CD8-positive, alpha-beta memory T cell (primary cell): ENCODE data around the gene ELL3. TPM values are rescaled to one million over a fixed set of nuclear protein-coding genes. Genes with fewer than 3 reads are reported as not detected.
"Not testable (repeated sequence)": the region's sequence is repeated elsewhere in the genome, so short reads cannot be mapped to it uniquely, and the experiment has no call there.

Experiments
- CTCF ChIA-PET: fragments of 350-600 bp; sonication (Branson Sonifier 250); formaldehyde crosslinking; loops from one replicate; lab custom pipeline; 2021; ENCODE audit warnings: antibody characterized with exemption; lab: Charles Lee
- POLR2A ChIA-PET: fragments of 350-600 bp; sonication (Branson Sonifier 250); formaldehyde crosslinking; loops from one replicate; lab custom pipeline; 2021; ENCODE audit warnings: antibody characterized with exemption; lab: Charles Lee
- DNase-seq, 5 donors: peaks; one replicate each; pipeline versions ENCODE4 v3.0.0 to v3.0.0-alpha.2; 2020 to 2022; ENCODE audit warnings: mixed read lengths in 1 of 5
- H3K27ac ChIP-seq: one replicate; pipeline ENCODE4 v1.7.0; 2013; ENCODE audit warnings: low read depth, mild to moderate bottlenecking, low read length, moderate library complexity
- H3K27me3 ChIP-seq: 2 replicates; pipeline ENCODE4 v1.7.0; 2013; ENCODE audit warnings: low read length, mild to moderate bottlenecking; ENCODE audit not compliant: insufficient read depth, poor library complexity, severe bottlenecking
- H3K36me3 ChIP-seq: 2 replicates; pipeline ENCODE4 v1.7.0; 2013; ENCODE audit warnings: mild to moderate bottlenecking, low read length, moderate library complexity; ENCODE audit not compliant: insufficient read depth
- H3K4me1 ChIP-seq: 2 replicates; pipeline ENCODE4 v1.7.0; 2013; ENCODE audit warnings: mild to moderate bottlenecking, low read length, moderate library complexity; ENCODE audit not compliant: insufficient read depth
- H3K4me3 ChIP-seq: 2 replicates; pipeline ENCODE4 v1.7.0; 2013; ENCODE audit warnings: mild to moderate bottlenecking, low read length
- H3K9me3 ChIP-seq: 2 replicates; pipeline ENCODE4 v1.7.0; 2013; ENCODE audit warnings: mild to moderate bottlenecking, low read length
- H3K27ac Mint-ChIP-seq, 8 donors: one replicate each; pipeline ENCODE4 v1.8.0; 2020 to 2021; ENCODE audit warnings: mixed read lengths in 8 of 8, mild to moderate bottlenecking in 6 of 8, inconsistent platforms in 3 of 8, moderate library complexity in 3 of 8
- H3K27me3 Mint-ChIP-seq, 2 donors: one replicate each; pipeline ENCODE4 v1.8.0; 2020 to 2021; ENCODE audit warnings: mixed read lengths in 2 of 2, mild to moderate bottlenecking in 1 of 2, moderate library complexity in 1 of 2
- H3K36me3 Mint-ChIP-seq, 3 donors: one replicate each; pipeline ENCODE4 v1.8.0; 2020 to 2021; ENCODE audit warnings: mixed read lengths in 3 of 3, inconsistent platforms in 1 of 3, mild to moderate bottlenecking in 1 of 3
- H3K4me1 Mint-ChIP-seq, 3 donors: one replicate each; pipeline ENCODE4 v1.8.0; 2020 to 2021; ENCODE audit warnings: mixed read lengths in 3 of 3, inconsistent platforms in 1 of 3, mild to moderate bottlenecking in 1 of 3
- H3K4me3 Mint-ChIP-seq, 7 donors: one replicate each; pipeline ENCODE4 v1.8.0; 2020 to 2021; ENCODE audit warnings: mixed read lengths in 7 of 7, mild to moderate bottlenecking in 6 of 7, moderate library complexity in 4 of 7, inconsistent platforms in 2 of 7
- H3K9me3 Mint-ChIP-seq, 5 donors: one replicate each; pipeline ENCODE4 v1.8.0; 2020 to 2022; ENCODE audit warnings: mixed read lengths in 5 of 5, mild to moderate bottlenecking in 3 of 5, moderate library complexity in 2 of 5, inconsistent platforms in 1 of 5
- polyA plus RNA-seq: library from polyadenylated mRNA; unstranded; fragments of 300-500 nt; fragmentation: Illumina TruSeq; gene quantifications from one replicate; pipeline ENCODE4 v1.2.3, GENCODE V29; 2021
- total RNA-seq, 2 experiments: library from RNA; stranded (reverse); gene quantifications; one replicate each; pipeline ENCODE4 v1.2.3, GENCODE V29; 2021

ELL3 gene
- total RNA-seq (1 to 10 TPM in 1 of 2 experiments, under 1 TPM in 1; 0.49 to 1.8 TPM), polyA plus RNA-seq (0.24 TPM)

GRCh38 chr15:43776718-43777266 is at the start of gene ELL3:
ELL3 (minus strand) TSS chr15:43776966; CDS start chr15:43776901, 65 bp downstream.
- Histone ChIP-seq H3K4me3 (peak within 1 kb of the TSS; percentile 62), H3K27me3 (no peaks in the 10 kb centered on the region), H3K27ac (peak within 1 kb of the TSS; percentile 49), H3K36me3 (peaks cover 3% of the 10 kb centered on the region), H3K9me3 (no peaks in the 10 kb centered on the region), H3K4me1 (peaks cover 16% of the 10 kb centered on the region)
- H3K9me3 Mint-ChIP-seq = no peaks in the 10 kb centered on the region
- peak in 4 of 5 donors; percentile 73 to 84 (median 74) for DNase-seq
- H3K36me3 Mint-ChIP-seq = peaks cover 0 to 21% (median 2%) of the 10 kb centered on the region in 3 donors
- H3K27me3 Mint-ChIP-seq = no peaks in the 10 kb centered on the region
- peak within 1 kb of the TSS; percentile 89 to 97 (median 94) for H3K4me3 Mint-ChIP-seq
- ChIA-PET POLR2A (interaction anchor here (0.6 to 3.1 kb wide), 7 partner anchors 14 to 48 kb away, joined by 3 to 24 read pairs (median 8); partner anchors contain the start of genes HYPK, MFAP1, PDIA3 and SERF2), CTCF (interaction anchor here (1.0 to 2.1 kb wide), 14 partner anchors 10 to 266 kb away, joined by 3 to 16 read pairs (median 5); partner anchors contain the start of genes PDIA3, SERF2 and SERINC4)
- peaks cover 18 to 25% (median 18%) of the 10 kb centered on the region in 3 donors for H3K4me1 Mint-ChIP-seq
- peak within 1 kb of the TSS; percentile 83 to 96 (median 92) for H3K27ac Mint-ChIP-seq

DNA sequence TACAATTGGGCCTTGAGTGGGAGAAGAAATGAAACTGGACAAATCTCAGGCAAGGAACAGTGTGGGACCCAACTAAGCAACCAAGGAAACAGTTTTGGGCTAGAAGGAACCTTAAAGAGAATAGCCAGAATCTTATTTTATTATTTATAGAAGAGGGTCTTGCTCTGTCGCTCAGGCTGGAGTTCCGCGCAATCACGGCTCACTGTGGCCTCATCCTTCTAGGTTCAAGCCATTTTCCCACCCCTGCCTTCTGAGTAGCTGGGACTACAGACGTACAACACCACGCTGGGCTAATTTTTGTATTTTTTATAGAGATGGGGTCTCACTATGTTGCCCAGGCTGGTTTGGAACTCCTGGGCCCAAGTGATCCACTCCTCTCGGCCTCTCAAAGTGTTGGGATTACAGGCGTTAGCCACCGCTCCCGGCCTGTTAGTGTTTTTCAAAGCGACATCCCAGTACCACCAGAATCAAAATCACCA is 49.3 kb upstream of the ELL3 start:
- Mint-ChIP-seq H3K9me3 (no peaks in the 10 kb centered on the region), H3K4me1 (peaks cover 46 to 75% (median 59%) of the 10 kb centered on the region in 3 donors), H3K27me3 (no peaks in the 10 kb centered on the region), H3K4me3 (peak overlapping the region; percentile 83 to 95 (median 88)), H3K36me3 (peaks cover 0 to 20% (median 2%) of the 10 kb centered on the region in 3 donors), H3K27ac (peak overlapping the region; percentile 90 to 99 (median 93))
- Histone ChIP-seq H3K27ac (peak overlapping the region; percentile 57), H3K9me3 (no peaks in the 10 kb centered on the region), H3K4me3 (peak overlapping the region; percentile 76), H3K27me3 (no peaks in the 10 kb centered on the region), H3K36me3 (no peaks in the 10 kb centered on the region), H3K4me1 (peaks cover 55% of the 10 kb centered on the region)
- ChIA-PET CTCF (no interaction called here), POLR2A (no interaction called here)
- DNase-seq = no peak

- not testable (repeated sequence) for H3K9me3 Mint-ChIP-seq, H3K9me3 ChIP-seq, H3K27me3 ChIP-seq, H3K27me3 Mint-ChIP-seq, DNase-seq, H3K4me3 ChIP-seq, H3K36me3 ChIP-seq
- H3K4me3 Mint-ChIP-seq = peak overlapping the region; percentile 8 to 100 (median 87)
- CTCF ChIA-PET = interaction anchor here (1.2 kb wide), 1 partner anchor 25 kb away, joined by 6 read pairs; the partner anchor contains the start of genes HYPK and SERINC4
- H3K4me1 Mint-ChIP-seq = peaks cover 50 to 80% (median 65%) of the 10 kb centered on the region in 3 donors
- peaks cover 0 to 20% (median 2%) of the 10 kb centered on the region in 3 donors for H3K36me3 Mint-ChIP-seq
- POLR2A ChIA-PET = interaction anchor here (0.6 to 1.8 kb wide), 5 partner anchors 21 to 880 kb away, joined by 3 to 16 read pairs (median 3); partner anchors contain the start of genes ELL3, HYPK and SERINC4
- H3K27ac Mint-ChIP-seq = peak overlapping the region in 7 of 8 donors; percentile 32 to 93 (median 92)
- H3K4me1 ChIP-seq = peaks cover 55% of the 10 kb centered on the region
- H3K27ac ChIP-seq = peak overlapping the region; percentile 97
Observed at GRCh38 chr15:43825305-43825704, 48.5 kb upstream of the ELL3 start.

- Mint-ChIP-seq H3K4me1 (peaks cover 49 to 78% (median 63%) of the 10 kb centered on the region in 3 donors), H3K27me3 (no peaks in the 10 kb centered on the region), H3K4me3 (peak within 1 kb of the TSS; percentile 94 to 100 (median 99)), H3K36me3 (peaks cover 0 to 22% (median 2%) of the 10 kb centered on the region in 3 donors), H3K27ac (peak within 1 kb of the TSS; percentile 93 to 99 (median 99)), H3K9me3 (no peaks in the 10 kb centered on the region)
- Histone ChIP-seq H3K27ac (peak within 1 kb of the TSS; percentile 97), H3K36me3 (no peaks in the 10 kb centered on the region), H3K4me3 (peak within 1 kb of the TSS; percentile 96), H3K9me3 (no peaks in the 10 kb centered on the region), H3K4me1 (peaks cover 55% of the 10 kb centered on the region), H3K27me3 (no peaks in the 10 kb centered on the region)
- DNase-seq = peak; percentile 86 to 95 (median 89)
- ChIA-PET CTCF (interaction anchor here (0.8 to 1.2 kb wide), 3 partner anchors 24 to 31 kb away, joined by 3 to 6 read pairs (median 3); partner anchors contain the start of genes HYPK and SERINC4), POLR2A (interaction anchor here (0.6 to 1.8 kb wide), 11 partner anchors 20 to 881 kb away, joined by 3 to 16 read pairs (median 4); partner anchors contain the start of genes ELL3, GOLM2, HYPK and SERF2)
Observed at GRCh38 chr15:43824302-43825246, 47.8 kb upstream of the ELL3 start, which contains the start of gene MFAP1. MFAP1 (minus strand) TSS chr15:43824690; CDS start chr15:43824569, 121 bp downstream.

- Mint-ChIP-seq H3K27me3 (peaks cover 0 to 1% of the 10 kb centered on the region in 2 donors), H3K4me1 (peaks cover 37 to 62% (median 48%) of the 10 kb centered on the region in 3 donors), H3K27ac (peak overlapping the region; percentile 30 to 81 (median 56)), H3K36me3 (peaks cover 0 to 32% (median 7%) of the 10 kb centered on the region in 3 donors), H3K9me3 (no peaks in the 10 kb centered on the region), H3K4me3 (peak overlapping the region; percentile 3 to 80 (median 38))
- DNase-seq = no peak
- no peaks in the 10 kb centered on the region for H3K27me3 ChIP-seq
- CTCF ChIA-PET = interaction anchor here (1.0 to 1.6 kb wide), 3 partner anchors 9 to 21 kb away, joined by 3 to 4 read pairs (median 3); partner anchors contain the start of gene HYPK
- POLR2A ChIA-PET = interaction anchor here (0.6 kb wide), 1 partner anchor 535 kb away, joined by 3 read pairs; no protein-coding TSS in a partner anchor
- peaks cover 41% of the 10 kb centered on the region for H3K4me1 ChIP-seq
- no peak overlapping the region for H3K27ac ChIP-seq
- H3K4me3 ChIP-seq = no peak overlapping the region
- H3K36me3 ChIP-seq = peaks cover 11% of the 10 kb centered on the region
- H3K9me3 ChIP-seq = no peaks in the 10 kb centered on the region
Observed at GRCh38 chr15:43821505-43821904, 44.7 kb upstream of the ELL3 start.

DNA sequence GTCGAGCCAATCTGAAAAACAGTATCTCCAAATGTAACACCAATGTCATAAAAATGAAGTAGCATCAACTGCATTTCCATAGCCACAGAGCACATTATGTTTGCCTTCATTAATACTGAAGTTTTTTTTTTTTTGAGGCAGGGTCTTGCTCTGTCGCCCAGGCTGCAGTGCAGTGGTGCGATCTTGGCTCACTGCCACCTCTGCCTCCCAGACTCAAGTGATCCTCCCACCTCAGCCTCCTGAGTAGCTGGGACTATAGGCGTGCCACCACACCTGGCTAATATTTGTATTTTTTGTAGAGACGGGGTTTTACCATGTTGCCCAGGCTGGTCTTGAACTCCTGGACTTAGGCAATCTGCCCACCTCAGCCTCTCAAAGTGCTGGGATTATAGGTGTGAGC is 38.3 kb upstream of the ELL3 start:
- H3K36me3 ChIP-seq = peaks cover 45% of the 10 kb centered on the region
- POLR2A ChIA-PET, H3K9me3 ChIP-seq, H3K9me3 Mint-ChIP-seq, DNase-seq, H3K27me3 Mint-ChIP-seq, H3K4me3 Mint-ChIP-seq, H3K4me3 ChIP-seq, H3K27me3 ChIP-seq, H3K4me1 ChIP-seq, H3K27ac ChIP-seq: not testable (repeated sequence)
- peak overlapping the region in 3 of 8 donors; percentile 10 to 77 (median 66) for H3K27ac Mint-ChIP-seq
- peaks cover 12 to 69% (median 24%) of the 10 kb centered on the region in 3 donors for H3K36me3 Mint-ChIP-seq
- CTCF ChIA-PET = interaction anchor here (0.9 kb wide), 1 partner anchor 38 kb away, joined by 3 read pairs; the partner anchor contains the start of gene ELL3
- peaks cover 10 to 12% (median 11%) of the 10 kb centered on the region in 3 donors for H3K4me1 Mint-ChIP-seq
